HG03103 (cell line): ENCODE data around the gene ADAMTS14.

Experiments used
- ATAC-seq: cut with Tn5 transposase; IDR thresholded peaks from one replicate; pipeline ENCODE4 v1.9.1; 2021; ENCODE audit warnings: low read depth; ENCODE audit not compliant: unreplicated experiment

ADAMTS14 gene

GRCh38 chr10:70673043-70673928 is 980 bp downstream of the ADAMTS14 start:
- ATAC-seq = no peak

GRCh38 chr10:70673929-70674559 is 1.7 kb downstream of the ADAMTS14 start:
- ATAC-seq = no peak

GRCh38 chr10:70674560-70675495 is 2.5 kb downstream of the ADAMTS14 start:
- no peak for ATAC-seq

- no peak for ATAC-seq
These were observed 3.3 kb downstream of the ADAMTS14 start for GRCh38 chr10:70675496-70676161.

GRCh38 chr10:70676511-70676910 is 4.2 kb downstream of the ADAMTS14 start:
- ATAC-seq = no peak

- no peak for ATAC-seq
These were observed 4.7 kb downstream of the ADAMTS14 start for GRCh38 chr10:70677016-70677415.

- no peak for ATAC-seq
These were observed 5.4 kb downstream of the ADAMTS14 start for GRCh38 chr10:70677620-70678249.

GRCh38 chr10:70678250-70678635 is 5.9 kb downstream of the ADAMTS14 start:
- ATAC-seq = no peak

- ATAC-seq = no peak
These were observed 6.6 kb downstream of the ADAMTS14 start for GRCh38 chr10:70678757-70679489.

- no peak for ATAC-seq
These were observed 7.2 kb downstream of the ADAMTS14 start for GRCh38 chr10:70679498-70679897.

GRCh38 chr10:70680899-70681730 is 8.8 kb downstream of the ADAMTS14 start:
- no peak for ATAC-seq

GRCh38 chr10:70681731-70682005 is 9.4 kb downstream of the ADAMTS14 start:
- ATAC-seq = no peak

- no peak for ATAC-seq
These were observed 10.8 kb downstream of the ADAMTS14 start for GRCh38 chr10:70682920-70683600.

GRCh38 chr10:70683601-70683934 is 11.3 kb downstream of the ADAMTS14 start:
- ATAC-seq = no peak

GRCh38 chr10:70683940-70684339 is 11.6 kb downstream of the ADAMTS14 start:
- no peak for ATAC-seq

GRCh38 chr10:70684374-70684773 is 12.1 kb downstream of the ADAMTS14 start:
- ATAC-seq = no peak

GRCh38 chr10:70684839-70685454 is 12.6 kb downstream of the ADAMTS14 start:
- ATAC-seq = no peak

GRCh38 chr10:70685455-70685911 is 13.2 kb downstream of the ADAMTS14 start:
- ATAC-seq = no peak
